Stimulated activated naive CD8-positive, alpha-beta T cell treated with anti-CD3 and anti-CD28 coated beads, Interleukin-15, amount 100 ng/mL, for 72 hours (primary cell): ENCODE data around the gene CHST8.
"Not testable (repeated sequence)": the region's sequence is repeated elsewhere in the genome, so short reads cannot be mapped to it uniquely, and the experiment has no call there.

Source experiments
- ATAC-seq: fragments of 150-1000 bp; cut with Tn5 transposase; 2 replicates; pipeline ENCODE4 v1.10.0; 2021; ENCODE audit warnings: mild to moderate bottlenecking, moderate library complexity
- DNase-seq, 2 donors: peaks; one replicate each; pipeline ENCODE4 v3.0.0; 2021 to 2022
- H3K27ac Mint-ChIP-seq, 2 donors: one replicate each; pipeline ENCODE4 v1.8.0; 2022; ENCODE audit warnings: mild to moderate bottlenecking in 2 of 2, mixed read lengths in 2 of 2, moderate library complexity in 2 of 2
- H3K27me3 Mint-ChIP-seq: one replicate; pipeline ENCODE4 v1.8.0; 2022; ENCODE audit warnings: mixed read lengths
- H3K4me1 Mint-ChIP-seq: one replicate; pipeline ENCODE4 v1.8.0; 2022; ENCODE audit warnings: mild to moderate bottlenecking, mixed read lengths
- H3K4me3 Mint-ChIP-seq, 2 donors: one replicate each; pipeline ENCODE4 v1.8.0; 2022; ENCODE audit warnings: mild to moderate bottlenecking in 2 of 2, mixed read lengths in 2 of 2, moderate library complexity in 1 of 2
- H3K9me3 Mint-ChIP-seq, 2 donors: one replicate each; pipeline ENCODE4 v1.8.0; 2022; ENCODE audit warnings: mixed read lengths in 2 of 2

CHST8 gene

GRCh38 chr19:33805840-33806433 lies 184.2 kb downstream of the CHST8 start:
- ATAC-seq (no peak), DNase-seq (no peak)
- peak overlapping the region in 1 of 2 donors; percentile 36 for H3K27ac Mint-ChIP-seq
- no peaks in the 10 kb centered on the region for H3K9me3 Mint-ChIP-seq
- H3K4me1 Mint-ChIP-seq: no peaks in the 10 kb centered on the region
- H3K27me3 Mint-ChIP-seq: no peaks in the 10 kb centered on the region
- H3K4me3 Mint-ChIP-seq: no peak overlapping the region

- Mint-ChIP-seq H3K4me1 (no peaks in the 10 kb centered on the region), H3K9me3 (no peaks in the 10 kb centered on the region), H3K27me3 (no peaks in the 10 kb centered on the region), H3K4me3 (no peak overlapping the region), H3K27ac (no peak overlapping the region)
- DNase-seq (no peak), ATAC-seq (no peak)
Measured at GRCh38 chr19:33806434-33806881, 184.7 kb downstream of the CHST8 start.

GRCh38 chr19:33808399-33808798 lies 186.6 kb downstream of the CHST8 start:
- Mint-ChIP-seq H3K9me3 (no peaks in the 10 kb centered on the region), H3K27ac (peak overlapping the region in 1 of 2 donors; percentile 88), H3K27me3 (no peaks in the 10 kb centered on the region), H3K4me1 (no peaks in the 10 kb centered on the region), H3K4me3 (no peak overlapping the region)
- DNase-seq (no peak), ATAC-seq (no peak)

GRCh38 chr19:33809960-33810359 lies 188.2 kb downstream of the CHST8 start:
- H3K4me1 Mint-ChIP-seq: no peaks in the 10 kb centered on the region
- no peak overlapping the region for H3K27ac Mint-ChIP-seq
- no peak for ATAC-seq
- no peaks in the 10 kb centered on the region for H3K27me3 Mint-ChIP-seq
- H3K9me3 Mint-ChIP-seq: no peaks in the 10 kb centered on the region
- H3K4me3 Mint-ChIP-seq: no peak overlapping the region
- DNase-seq: no peak

GRCh38 chr19:33810821-33811220 lies 189.1 kb downstream of the CHST8 start:
- no peak overlapping the region for H3K27ac Mint-ChIP-seq
- H3K4me3 Mint-ChIP-seq: no peak overlapping the region
- no peaks in the 10 kb centered on the region for H3K9me3 Mint-ChIP-seq
- no peaks in the 10 kb centered on the region for H3K27me3 Mint-ChIP-seq
- ATAC-seq (no peak), DNase-seq (no peak)
- H3K4me1 Mint-ChIP-seq: no peaks in the 10 kb centered on the region

GRCh38 chr19:33811246-33811645 lies 189.5 kb downstream of the CHST8 start:
- no peaks in the 10 kb centered on the region for H3K27me3 Mint-ChIP-seq
- no peaks in the 10 kb centered on the region for H3K9me3 Mint-ChIP-seq
- ATAC-seq (no peak), DNase-seq (no peak)
- H3K27ac Mint-ChIP-seq: no peak overlapping the region
- no peak overlapping the region for H3K4me3 Mint-ChIP-seq
- H3K4me1 Mint-ChIP-seq: no peaks in the 10 kb centered on the region

- Mint-ChIP-seq H3K4me1 (no peaks in the 10 kb centered on the region), H3K27me3 (peaks cover under 1% of the 10 kb centered on the region), H3K9me3 (no peaks in the 10 kb centered on the region), H3K4me3 (no peak overlapping the region), H3K27ac (no peak overlapping the region)
- ATAC-seq (no peak), DNase-seq (no peak)
Measured at GRCh38 chr19:33811736-33812387, 190.1 kb downstream of the CHST8 start.

GRCh38 chr19:33812388-33813330 lies 190.9 kb downstream of the CHST8 start:
- Mint-ChIP-seq H3K4me1 (no peaks in the 10 kb centered on the region), H3K9me3 (no peaks in the 10 kb centered on the region), H3K4me3 (no peak overlapping the region), H3K27me3 (peaks cover 8% of the 10 kb centered on the region), H3K27ac (no peak overlapping the region)
- no peak for DNase-seq
- no peak for ATAC-seq

- H3K27ac Mint-ChIP-seq: no peak overlapping the region
- H3K9me3 Mint-ChIP-seq: no peaks in the 10 kb centered on the region
- H3K4me3 Mint-ChIP-seq: no peak overlapping the region
- DNase-seq: no peak
- no peaks in the 10 kb centered on the region for H3K4me1 Mint-ChIP-seq
- no peak for ATAC-seq
- peaks cover 12% of the 10 kb centered on the region for H3K27me3 Mint-ChIP-seq
Measured at GRCh38 chr19:33813391-33814101, 191.8 kb downstream of the CHST8 start.

GRCh38 chr19:33814181-33815165 lies 192.7 kb downstream of the CHST8 start:
- H3K4me3 Mint-ChIP-seq: no peak overlapping the region
- ATAC-seq (no peak), DNase-seq (no peak)
- peaks cover 5% of the 10 kb centered on the region for H3K4me1 Mint-ChIP-seq
- H3K27ac Mint-ChIP-seq: no peak overlapping the region
- H3K9me3 Mint-ChIP-seq: no peaks in the 10 kb centered on the region
- peaks cover 15% of the 10 kb centered on the region for H3K27me3 Mint-ChIP-seq

- Mint-ChIP-seq H3K4me1 (peaks cover 15% of the 10 kb centered on the region), H3K9me3 (no peaks in the 10 kb centered on the region), H3K27me3 (peaks cover 19% of the 10 kb centered on the region), H3K4me3 (no peak overlapping the region), H3K27ac (peak overlapping the region in 1 of 2 donors; percentile 33)
- ATAC-seq: no peak
- DNase-seq: no peak
Measured at GRCh38 chr19:33815380-33816340, 193.9 kb downstream of the CHST8 start.

- DNase-seq (no peak), ATAC-seq (no peak)
- Mint-ChIP-seq H3K9me3 (no peaks in the 10 kb centered on the region), H3K4me1 (peaks cover 28% of the 10 kb centered on the region), H3K4me3 (no peak overlapping the region), H3K27me3 (peaks cover 28% of the 10 kb centered on the region), H3K27ac (no peak overlapping the region)
Measured at GRCh38 chr19:33818411-33818810, 196.7 kb downstream of the CHST8 start.

GRCh38 chr19:33819078-33819477 lies 197.3 kb downstream of the CHST8 start:
- H3K9me3 Mint-ChIP-seq, DNase-seq, ATAC-seq: not testable (repeated sequence)
- Mint-ChIP-seq H3K4me1 (peaks cover 28% of the 10 kb centered on the region), H3K27ac (peak overlapping the region in 1 of 2 donors; percentile 73), H3K4me3 (peak overlapping the region; percentile 73 to 93), H3K27me3 (peaks cover 28% of the 10 kb centered on the region)
